IPS-11a (cell line): ENCODE measurements around the gene TBP.

Experiments
- H3K4me3 ChIP-seq: one replicate; pipeline ENCODE4 v1.5.1; 2013; ENCODE audit warnings: low read depth, low read length, control low read depth

The TBP gene

GRCh38 chr6:170533792-170534191 is 20.4 kb upstream of the TBP start:
- no peak overlapping the region for H3K4me3 ChIP-seq

GRCh38 chr6:170535004-170535403 is 19.2 kb upstream of the TBP start:
- no peak overlapping the region for H3K4me3 ChIP-seq

DNA sequence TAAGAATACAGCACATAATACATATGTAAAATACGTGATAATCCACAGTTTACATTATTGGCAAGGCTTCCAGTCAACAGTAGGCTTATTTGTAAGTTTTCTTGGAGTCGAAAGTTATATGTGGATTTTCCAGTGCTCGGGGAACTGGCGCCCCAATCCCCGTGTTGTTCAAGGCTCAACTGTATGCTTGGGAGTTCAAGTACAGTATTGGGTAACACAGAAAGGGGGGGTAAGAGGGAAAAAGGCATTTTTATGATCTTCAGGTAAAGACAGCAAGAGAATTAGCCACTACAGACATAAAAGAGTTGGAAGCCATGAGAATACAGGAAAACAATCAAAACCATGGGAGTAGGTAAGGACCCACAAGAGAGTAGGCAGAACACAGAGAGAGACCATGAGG is 17.5 kb upstream of the TBP start:
- no peak overlapping the region for H3K4me3 ChIP-seq

DNA sequence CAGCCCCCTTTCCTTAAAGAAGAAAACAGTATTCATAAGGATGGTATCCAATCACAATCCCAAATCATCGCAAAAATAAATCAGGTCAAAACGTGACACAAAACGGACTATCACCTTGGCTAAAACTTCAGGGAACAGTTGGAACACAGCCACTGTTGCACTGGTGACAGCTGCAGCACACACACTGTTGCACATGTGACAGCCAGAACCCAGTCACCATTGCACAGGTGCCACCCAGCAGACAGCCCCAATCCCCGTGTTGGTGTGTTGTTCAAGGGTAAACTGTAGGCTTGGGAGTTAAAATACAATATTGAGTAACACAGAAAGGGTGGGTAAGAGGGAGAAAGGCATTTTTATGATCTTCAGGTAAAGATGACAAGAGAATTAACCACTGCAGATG is 16.8 kb upstream of the TBP start:
- H3K4me3 ChIP-seq = no peak overlapping the region

DNA sequence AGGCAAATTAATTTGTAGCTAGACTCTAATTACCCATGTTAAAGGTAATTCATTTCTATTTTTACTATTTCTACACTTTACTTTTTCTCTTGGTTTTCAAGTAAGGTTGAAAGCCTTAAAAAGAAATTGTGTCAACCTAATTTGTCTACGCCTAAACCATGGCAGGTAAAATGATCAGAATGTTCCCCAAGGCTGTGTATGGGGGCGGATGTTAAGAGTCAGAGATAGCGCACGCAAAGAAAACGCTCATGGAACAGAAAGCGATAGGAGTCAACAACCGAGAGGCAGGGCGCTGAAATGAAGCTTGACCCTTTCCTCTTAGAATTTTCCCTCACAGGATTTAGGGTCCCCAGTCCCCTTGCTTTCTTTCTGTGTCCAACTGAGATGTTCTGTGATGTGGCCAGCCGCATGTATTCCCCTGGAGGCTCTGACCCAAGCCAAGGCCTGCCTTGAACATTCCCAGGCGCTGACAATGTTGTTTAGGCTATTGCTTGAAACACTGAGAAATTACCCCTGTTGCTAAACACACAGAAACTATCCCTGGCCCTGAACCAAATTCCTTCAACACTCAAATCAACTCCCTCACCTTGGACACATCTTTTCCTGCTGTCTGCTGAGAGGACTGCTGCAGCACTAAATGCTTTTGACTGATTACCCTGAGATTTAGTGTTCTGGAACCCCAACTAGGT is 12.0 kb upstream of the TBP start:
- H3K4me3 ChIP-seq = no peak overlapping the region

DNA sequence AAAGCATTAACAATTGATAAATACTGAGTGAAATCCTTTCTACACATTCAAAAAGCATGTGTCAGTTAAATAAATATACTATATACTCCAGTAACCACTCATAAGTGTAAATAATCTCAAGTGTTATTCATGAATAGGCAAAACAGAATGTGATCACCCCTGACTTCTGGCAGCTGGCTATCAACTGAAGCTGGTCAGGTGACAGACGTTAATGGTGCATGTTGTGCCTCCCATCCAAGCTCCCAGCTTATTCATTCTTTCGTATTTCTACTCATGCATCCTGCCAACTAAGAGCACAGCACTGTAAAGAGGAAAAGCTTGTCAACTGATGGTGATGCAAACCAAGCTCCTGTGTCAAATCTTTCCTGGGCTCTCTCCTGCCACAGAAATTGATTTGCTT is 8.8 kb upstream of the TBP start:
- H3K4me3 ChIP-seq = no peak overlapping the region

- H3K4me3 ChIP-seq = peak within 1 kb of the TSS; percentile 88
Measured at GRCh38 chr6:170552765-170553533, 1.2 kb upstream of the TBP start, which contains the start of gene PSMB1. Gene PSMB1, minus strand, starts transcription at chr6:170553307. Its CDS starts 65 bp downstream, at chr6:170553242.

DNA sequence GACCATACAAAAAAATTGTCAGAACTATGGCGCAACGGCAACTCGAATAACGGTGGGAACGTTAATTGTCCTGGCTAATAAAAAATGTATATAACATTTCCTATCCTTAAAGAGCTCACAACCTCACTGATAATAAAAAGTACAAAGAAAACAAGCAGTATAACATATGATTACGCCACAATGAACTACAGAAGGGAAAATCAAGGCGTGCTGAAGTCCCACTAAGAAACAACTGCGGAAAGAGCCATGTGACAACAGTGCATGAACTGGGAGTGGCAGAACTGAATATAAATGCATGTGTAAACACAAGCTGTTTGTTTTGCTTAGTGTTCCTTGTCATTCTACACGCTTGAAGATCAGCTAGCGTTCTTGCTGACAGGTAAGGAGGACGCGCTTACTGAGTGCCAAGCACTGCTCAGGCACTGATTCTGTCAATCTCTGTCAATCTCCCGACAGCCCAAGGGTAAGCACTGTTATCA is 596 bp upstream of the TBP start:
- H3K4me3 ChIP-seq = peak overlapping the region; percentile 88

- peak overlapping the region; percentile 88 for H3K4me3 ChIP-seq
Measured at GRCh38 chr6:170554796-170555137, 598 bp downstream of the TBP start.

DNA sequence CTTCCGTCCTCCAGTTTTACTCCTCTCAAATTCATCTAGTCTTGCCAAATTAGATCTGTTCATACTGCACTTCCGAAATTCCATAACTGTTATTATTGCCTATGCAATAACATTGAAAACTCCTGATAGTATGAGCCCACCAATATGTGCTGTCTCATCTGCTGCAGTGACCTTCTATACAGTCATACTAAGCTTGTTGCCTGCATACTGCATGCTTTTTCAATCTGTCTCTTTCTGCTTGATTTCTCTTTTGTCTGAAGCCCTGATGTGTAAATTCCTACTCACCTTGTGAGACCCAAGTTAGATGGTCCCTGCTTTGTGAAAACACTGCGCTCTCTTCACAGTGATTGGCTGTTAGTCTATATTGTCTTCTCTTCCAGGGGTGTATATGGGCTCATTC is 1.1 kb downstream of the TBP start:
- peak overlapping the region; percentile 88 for H3K4me3 ChIP-seq

DNA sequence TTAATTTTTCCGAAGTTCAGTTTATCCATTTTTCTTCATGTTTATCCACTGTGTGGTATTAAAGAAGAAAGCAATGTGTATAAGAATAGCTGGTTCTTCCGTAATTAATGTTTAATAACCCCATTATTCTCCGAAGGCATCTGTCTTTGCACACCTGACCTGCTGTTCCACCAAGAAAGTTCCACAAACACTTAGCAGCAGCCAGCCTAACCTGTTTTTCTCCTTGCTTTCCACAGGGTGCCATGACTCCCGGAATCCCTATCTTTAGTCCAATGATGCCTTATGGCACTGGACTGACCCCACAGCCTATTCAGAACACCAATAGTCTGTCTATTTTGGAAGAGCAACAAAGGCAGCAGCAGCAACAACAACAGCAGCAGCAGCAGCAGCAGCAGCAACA is 7.4 kb downstream of the TBP start:
- no peak overlapping the region for H3K4me3 ChIP-seq

GRCh38 chr6:170564936-170565530 is 10.9 kb downstream of the TBP start:
- no peak overlapping the region for H3K4me3 ChIP-seq

GRCh38 chr6:170572704-170573466 is 18.7 kb downstream of the TBP start:
- no peak overlapping the region for H3K4me3 ChIP-seq

- no peak overlapping the region for H3K4me3 ChIP-seq
Measured at GRCh38 chr6:170575250-170575649, 21.1 kb downstream of the TBP start.

DNA sequence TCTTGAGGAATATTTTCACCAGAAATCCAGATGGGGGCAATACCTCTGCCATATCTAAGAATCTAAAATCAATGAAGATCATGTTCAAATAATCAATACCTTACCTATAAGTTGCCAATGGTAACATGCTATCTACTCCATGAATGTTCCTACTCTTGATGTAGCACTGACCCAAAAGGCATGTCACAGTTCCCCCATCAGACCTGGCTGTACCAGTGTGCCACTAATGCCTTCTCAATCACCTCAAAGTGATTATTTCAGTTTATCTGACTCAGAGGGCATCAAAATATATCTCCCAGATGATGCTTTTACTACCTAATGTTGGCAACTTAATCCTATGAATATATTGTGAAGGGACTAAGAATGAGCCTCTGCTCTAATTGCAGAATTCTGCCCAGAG is 24.7 kb downstream of the TBP start:
- H3K4me3 ChIP-seq = no peak overlapping the region

DNA sequence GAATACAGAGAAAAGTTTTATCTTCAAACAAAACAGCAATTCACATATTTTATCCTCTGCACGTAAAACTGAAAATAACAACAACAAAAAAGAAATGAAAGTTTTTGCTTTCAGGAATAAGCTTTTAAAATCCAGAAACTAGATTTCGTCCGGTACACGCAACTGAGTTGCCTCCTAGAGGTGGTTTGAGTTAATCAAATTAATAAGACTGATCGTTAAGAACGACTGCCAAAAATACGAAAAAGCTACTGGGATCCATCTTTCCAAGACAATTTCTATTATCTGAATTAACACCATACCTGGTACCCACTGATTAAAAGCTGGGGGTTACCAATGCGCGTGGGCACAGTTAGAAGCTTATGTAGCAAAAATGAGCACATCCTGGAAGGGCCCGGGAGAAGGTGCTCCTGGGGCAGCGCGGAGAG is 29.6 kb downstream of the TBP start:
- H3K4me3 ChIP-seq = peak overlapping the region; percentile 89

DNA sequence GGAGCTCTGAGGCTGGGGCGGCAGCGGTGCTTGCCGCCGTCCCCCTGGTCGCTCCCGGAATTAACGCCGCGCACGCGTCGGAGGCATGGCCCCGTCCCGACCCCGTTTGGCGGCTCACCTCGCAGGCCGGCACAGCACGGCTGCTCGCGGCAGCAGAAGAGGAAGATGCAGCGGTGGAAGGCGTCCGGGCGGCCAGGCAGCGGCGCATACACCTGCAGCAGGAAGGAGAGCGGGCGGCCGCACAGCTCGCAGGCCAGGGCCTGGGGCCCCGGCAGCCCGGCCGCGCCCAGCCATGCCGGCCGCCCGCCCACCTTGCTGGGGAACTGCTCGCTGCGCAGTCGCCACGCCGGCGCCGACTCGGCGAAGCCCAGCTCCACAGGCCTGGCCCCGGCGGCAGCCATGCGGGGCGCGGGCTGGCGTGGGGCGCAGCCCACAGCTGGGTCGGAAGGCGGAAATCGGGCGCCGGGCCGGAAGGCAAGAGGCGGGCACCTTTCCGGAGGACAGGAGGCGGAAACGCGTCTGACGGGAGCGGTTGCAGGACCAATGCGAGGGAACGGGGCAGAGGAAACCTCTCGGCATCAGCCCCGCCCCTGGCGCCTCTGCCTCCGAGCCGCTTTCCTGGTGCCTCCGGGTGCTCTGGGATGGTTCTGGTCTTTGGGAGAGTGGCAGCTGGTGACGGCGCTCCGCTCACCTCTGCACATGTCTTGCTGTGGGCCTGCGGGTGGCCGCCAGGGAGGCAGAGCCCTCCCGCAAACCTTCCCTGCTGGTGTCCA is 30.2 kb downstream of the TBP start, which contains the start of gene PDCD2:
TSS of gene PDCD2 (minus strand) at position 457 of the 773 bp plus-strand sequence. CDS start at position 401, 56 bp downstream.
- peak within 1 kb of the TSS; percentile 89 for H3K4me3 ChIP-seq

GRCh38 chr6:170584954-170585498 is 30.9 kb downstream of the TBP start:
- peak overlapping the region; percentile 89 for H3K4me3 ChIP-seq

DNA sequence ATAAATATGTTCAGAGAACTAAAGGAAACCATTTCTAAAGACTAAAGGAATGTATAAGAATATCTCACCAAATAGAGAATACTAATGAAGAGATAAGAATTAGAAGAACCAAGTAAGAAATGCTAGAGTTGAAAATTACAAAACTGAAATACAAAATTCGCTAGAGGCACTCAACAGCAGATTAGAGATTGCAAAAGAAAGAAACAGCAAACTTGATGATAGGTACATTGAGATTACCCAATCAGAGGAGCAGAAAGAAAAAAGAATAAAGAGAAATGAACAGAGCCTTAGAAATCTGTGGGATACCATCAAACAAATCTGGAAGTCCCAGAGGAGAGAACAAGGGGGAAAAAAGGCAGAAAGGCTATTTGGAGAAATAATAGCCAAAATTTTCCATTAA is 36.6 kb downstream of the TBP start:
- no peak overlapping the region for H3K4me3 ChIP-seq

- H3K4me3 ChIP-seq = no peak overlapping the region
Measured at GRCh38 chr6:170596426-170596825, 42.3 kb downstream of the TBP start.
